Effector memory CD4-positive, alpha-beta T cell (primary cell): ENCODE data around the gene ARL6IP4.

ENCODE experiments used
- DNase-seq, 3 donors: peaks; one replicate each; pipeline ENCODE4 v3.0.0-alpha.2; 2020
- H3K27ac ChIP-seq: 2 replicates; pipeline ENCODE4 v1.7.0; 2013; ENCODE audit warnings: mild to moderate bottlenecking, low read length, moderate library complexity; ENCODE audit not compliant: insufficient read depth, poor library complexity, severe bottlenecking
- H3K27me3 ChIP-seq: replicated peaks from 2 replicates; pipeline ENCODE4 v1.7.0; 2013; ENCODE audit warnings: mild to moderate bottlenecking, low read length; ENCODE audit not compliant: insufficient read depth, control insufficient read depth, poor library complexity, severe bottlenecking
- H3K36me3 ChIP-seq: 2 replicates; pipeline ENCODE4 v1.7.0; 2013; ENCODE audit warnings: mild to moderate bottlenecking, low read length, moderate library complexity; ENCODE audit not compliant: control insufficient read depth, insufficient read depth
- H3K4me1 ChIP-seq: 2 replicates; pipeline ENCODE4 v1.7.0; 2013; ENCODE audit warnings: low read length, mild to moderate bottlenecking; ENCODE audit not compliant: control insufficient read depth, insufficient read depth, poor library complexity, severe bottlenecking
- H3K4me3 ChIP-seq: 2 replicates; pipeline ENCODE4 v1.7.0; 2013; ENCODE audit warnings: low read length, low read depth, mild to moderate bottlenecking; ENCODE audit not compliant: insufficient read depth, poor library complexity, severe bottlenecking
- H3K9me3 ChIP-seq: 2 replicates; pipeline ENCODE4 v1.7.0; 2013; ENCODE audit warnings: mild to moderate bottlenecking, low read length, moderate library complexity; ENCODE audit not compliant: control insufficient read depth

ARL6IP4 gene

GRCh38 chr12:123027726-123028445 is 47.4 kb downstream of the ARL6IP4 start:
- no peak for DNase-seq
- peaks cover 3% of the 10 kb centered on the region for H3K36me3 ChIP-seq
- H3K4me1 ChIP-seq: no peaks in the 10 kb centered on the region
- H3K27me3 ChIP-seq: no peaks in the 10 kb centered on the region
- no peaks in the 10 kb centered on the region for H3K9me3 ChIP-seq
- H3K4me3 ChIP-seq: no peak overlapping the region
- no peak overlapping the region for H3K27ac ChIP-seq

GRCh38 chr12:123028475-123028874 is 48.0 kb downstream of the ARL6IP4 start:
- Histone ChIP-seq H3K27me3 (no peaks in the 10 kb centered on the region), H3K9me3 (no peaks in the 10 kb centered on the region), H3K4me3 (no peak overlapping the region), H3K4me1 (no peaks in the 10 kb centered on the region), H3K36me3 (peaks cover 9% of the 10 kb centered on the region), H3K27ac (no peak overlapping the region)
- DNase-seq: no peak

GRCh38 chr12:123029550-123029949 is 49.1 kb downstream of the ARL6IP4 start:
- Histone ChIP-seq H3K27me3 (no peaks in the 10 kb centered on the region), H3K36me3 (peaks cover 10% of the 10 kb centered on the region), H3K27ac (no peak overlapping the region), H3K4me1 (no peaks in the 10 kb centered on the region), H3K4me3 (no peak overlapping the region), H3K9me3 (no peaks in the 10 kb centered on the region)
- no peak for DNase-seq

DNA sequence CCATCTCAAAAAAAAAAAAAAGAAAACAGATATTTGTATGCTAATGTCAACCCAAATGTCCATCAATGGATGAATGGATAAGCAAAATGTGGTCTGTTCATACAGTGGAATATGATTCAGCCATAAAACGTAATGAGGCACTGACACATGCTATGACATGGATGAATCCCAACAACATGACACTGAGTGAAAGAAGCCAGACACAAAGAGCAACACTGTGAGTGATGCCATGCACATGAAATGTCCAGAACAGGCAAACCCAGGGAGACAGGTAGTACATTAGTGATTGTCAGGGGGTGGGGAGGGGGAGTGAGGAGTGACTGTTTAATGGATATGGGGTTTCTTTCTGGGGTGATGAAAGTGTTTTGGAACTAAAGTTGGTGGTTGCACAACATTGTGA is 50.2 kb downstream of the ARL6IP4 start:
- no peak for DNase-seq
- H3K9me3 ChIP-seq: no peaks in the 10 kb centered on the region
- peaks cover 10% of the 10 kb centered on the region for H3K36me3 ChIP-seq
- H3K4me3 ChIP-seq: no peak overlapping the region
- no peaks in the 10 kb centered on the region for H3K27me3 ChIP-seq
- H3K4me1 ChIP-seq: no peaks in the 10 kb centered on the region
- no peak overlapping the region for H3K27ac ChIP-seq

GRCh38 chr12:123031171-123031845 is 50.8 kb downstream of the ARL6IP4 start:
- H3K9me3 ChIP-seq: no peaks in the 10 kb centered on the region
- no peak overlapping the region for H3K27ac ChIP-seq
- H3K27me3 ChIP-seq: no peaks in the 10 kb centered on the region
- H3K4me1 ChIP-seq: no peaks in the 10 kb centered on the region
- H3K4me3 ChIP-seq: no peak overlapping the region
- DNase-seq: no peak
- peaks cover 10% of the 10 kb centered on the region for H3K36me3 ChIP-seq
